HG02970 (cell line): ENCODE data around the gene PNPLA5.
"Not testable (repeated sequence)": the region's sequence is repeated elsewhere in the genome, so short reads cannot be mapped to it uniquely, and the experiment has no call there.

Experiments
- ATAC-seq: cut with Tn5 transposase; IDR thresholded peaks from one replicate; pipeline ENCODE4 v1.9.1; 2021; ENCODE audit warnings: mild to moderate bottlenecking, moderate library complexity, moderate number of reproducible peaks; ENCODE audit not compliant: unreplicated experiment, low FRiP score

The PNPLA5 gene

GRCh38 chr22:43903033-43903432 is 11.2 kb upstream of the PNPLA5 start:
- not testable (repeated sequence) for ATAC-seq

DNA sequence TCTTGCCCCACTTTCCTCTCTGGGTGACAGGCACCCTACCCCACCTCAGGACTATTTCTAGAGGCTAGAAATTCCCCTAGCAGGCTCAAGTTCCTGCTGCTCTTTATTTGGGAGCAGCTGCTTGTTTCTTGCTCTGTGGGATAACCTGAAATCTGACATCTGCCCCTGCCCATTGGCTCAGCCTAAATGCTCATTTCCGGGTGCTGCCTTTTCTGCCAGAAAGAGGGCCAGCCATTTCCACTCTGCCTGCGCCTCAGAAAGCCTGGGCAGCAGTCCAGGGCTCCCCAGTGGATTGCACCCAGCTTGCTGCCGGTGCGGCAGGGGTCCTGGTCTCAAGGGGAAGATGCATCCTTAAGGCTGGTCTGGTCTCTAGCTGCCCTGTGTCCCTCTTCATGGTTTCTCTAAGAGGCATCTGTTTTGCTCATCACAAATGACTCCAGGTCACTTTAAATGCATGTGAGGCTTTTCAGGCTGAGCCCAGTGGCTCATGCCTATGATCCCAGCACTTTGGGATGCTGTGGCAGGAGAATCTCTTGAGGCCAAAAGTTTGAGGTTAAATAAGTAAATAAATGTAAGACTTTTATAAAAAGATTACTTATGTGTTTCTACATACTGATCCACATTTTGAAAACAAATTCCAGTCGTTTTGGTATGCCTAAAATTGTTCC is 10.3 kb upstream of the PNPLA5 start:
- ATAC-seq, result no peak

- no peak for ATAC-seq
Measured at GRCh38 chr22:43900206-43900605, 8.4 kb upstream of the PNPLA5 start.

DNA sequence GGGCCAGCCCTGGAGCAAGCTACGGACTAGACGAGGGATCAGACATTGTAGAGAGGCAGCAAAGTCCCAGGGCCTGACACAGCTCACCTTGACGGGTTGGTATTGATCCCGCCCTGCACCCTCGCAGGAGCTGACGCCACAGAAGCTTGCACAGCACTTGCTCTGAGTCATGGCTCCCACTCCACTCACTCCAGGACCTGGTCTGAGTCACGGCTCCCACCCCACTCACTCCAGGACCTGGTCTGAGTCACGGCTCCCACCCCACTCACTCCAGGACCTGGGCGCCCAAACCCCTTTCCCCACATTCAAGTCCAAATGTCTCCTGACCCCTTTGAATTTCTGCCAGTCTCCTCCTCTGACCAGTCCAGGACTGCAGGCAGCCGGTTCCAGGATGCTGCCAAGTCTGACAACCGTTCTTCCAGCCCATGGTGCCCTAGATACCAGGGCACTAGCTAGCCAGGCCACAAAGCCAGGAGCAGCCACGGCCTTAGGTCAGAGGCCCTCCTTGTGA is 6.0 kb upstream of the PNPLA5 start:
- no peak for ATAC-seq

- ATAC-seq, result no peak
Measured at GRCh38 chr22:43895986-43896645, 4.3 kb upstream of the PNPLA5 start.

DNA sequence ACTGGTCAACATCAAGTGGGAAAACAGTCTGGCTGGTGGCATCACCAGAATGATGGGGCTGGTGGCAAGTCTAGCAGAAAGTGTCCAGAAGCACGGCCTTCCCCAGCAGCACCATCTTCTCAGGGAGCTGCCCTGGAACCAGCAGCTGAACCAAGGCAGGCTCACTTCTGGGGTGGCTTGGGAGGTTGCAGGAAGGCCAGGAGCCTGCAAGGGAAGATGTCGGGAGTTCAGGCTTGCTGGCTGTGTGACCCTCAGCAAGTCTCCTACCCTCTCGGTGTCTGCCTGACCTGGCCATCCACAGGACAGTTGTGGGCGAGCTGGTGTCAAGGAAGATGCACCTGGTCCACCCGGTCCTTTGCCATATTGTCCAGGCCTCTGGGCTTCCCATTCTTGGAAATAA is 2.3 kb upstream of the PNPLA5 start:
- no peak for ATAC-seq

DNA sequence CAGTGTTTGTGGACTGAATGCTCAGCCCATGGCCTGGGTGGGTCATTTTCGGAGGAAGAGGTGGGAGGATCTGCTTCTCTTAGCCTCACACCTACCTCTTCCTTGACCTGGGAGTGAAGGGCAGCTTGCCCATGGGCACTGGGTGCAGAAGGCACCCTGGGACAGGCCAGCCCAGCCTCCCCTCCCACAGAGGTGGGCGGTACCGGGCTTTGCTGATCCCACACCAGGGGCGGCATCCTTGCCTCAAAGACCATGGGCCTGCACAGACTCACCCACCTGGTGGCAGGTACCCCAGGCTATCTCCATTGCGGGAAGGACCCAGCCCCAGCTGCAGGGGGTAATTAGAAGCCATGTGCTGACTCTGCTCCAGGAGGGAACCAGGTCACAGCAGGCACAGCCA is 1.5 kb upstream of the PNPLA5 start:
- ATAC-seq, result no peak

DNA sequence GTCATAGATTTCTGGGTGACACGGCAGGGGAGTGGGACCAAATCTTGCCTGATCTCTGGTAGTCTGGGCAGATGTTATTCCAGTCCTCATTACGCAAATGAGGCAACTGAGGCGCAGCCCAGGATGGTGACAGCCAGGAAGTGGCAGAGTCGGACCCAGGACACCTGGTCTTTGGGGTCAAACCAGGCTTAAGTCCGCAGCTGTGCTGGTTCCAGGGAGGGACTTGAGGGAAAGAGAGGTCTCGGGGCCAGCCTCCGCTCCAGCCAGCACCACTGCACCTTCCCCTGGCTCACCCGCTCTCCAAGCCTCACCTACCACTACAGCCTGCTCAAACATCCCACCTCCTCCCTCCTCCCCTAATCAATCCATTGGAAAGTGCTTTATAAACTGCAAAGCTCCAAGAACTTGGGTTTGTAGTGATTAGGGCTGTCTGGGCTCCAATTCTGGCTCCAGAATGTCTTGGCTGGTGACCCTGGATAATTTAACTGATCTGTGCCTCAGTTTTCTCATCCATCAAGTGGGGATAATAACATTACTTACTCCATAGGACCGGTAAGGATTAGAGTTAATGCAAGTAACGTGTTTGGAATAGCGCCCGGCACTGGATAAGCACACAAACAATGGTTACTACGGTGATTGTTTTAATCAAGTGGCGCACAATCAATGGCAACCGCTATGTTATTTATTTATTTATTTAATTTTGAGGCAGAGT is 526 bp upstream of the PNPLA5 start:
- no peak for ATAC-seq

- ATAC-seq, result no peak
Measured at GRCh38 chr22:43890901-43891331, 897 bp downstream of the PNPLA5 start.

DNA sequence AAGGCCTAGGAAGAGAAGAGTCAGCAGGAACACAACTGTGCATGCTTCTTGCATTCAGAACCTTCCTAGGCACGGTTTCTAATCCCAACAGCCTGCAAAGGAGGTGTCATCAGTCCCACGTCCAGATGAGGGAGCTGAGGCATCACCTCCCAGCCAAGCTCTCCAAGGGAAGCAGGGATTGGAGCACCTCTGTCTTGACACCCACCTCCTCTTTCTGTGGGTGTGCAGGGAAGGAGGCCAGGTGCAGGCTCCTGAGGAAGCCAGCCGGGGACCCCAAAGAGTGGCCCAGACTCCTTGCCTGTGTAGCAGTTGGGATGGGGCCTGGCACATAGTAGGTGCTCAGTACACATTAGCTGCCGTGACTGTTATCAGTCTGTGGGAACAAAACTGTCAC is 2.0 kb downstream of the PNPLA5 start:
- no peak for ATAC-seq

DNA sequence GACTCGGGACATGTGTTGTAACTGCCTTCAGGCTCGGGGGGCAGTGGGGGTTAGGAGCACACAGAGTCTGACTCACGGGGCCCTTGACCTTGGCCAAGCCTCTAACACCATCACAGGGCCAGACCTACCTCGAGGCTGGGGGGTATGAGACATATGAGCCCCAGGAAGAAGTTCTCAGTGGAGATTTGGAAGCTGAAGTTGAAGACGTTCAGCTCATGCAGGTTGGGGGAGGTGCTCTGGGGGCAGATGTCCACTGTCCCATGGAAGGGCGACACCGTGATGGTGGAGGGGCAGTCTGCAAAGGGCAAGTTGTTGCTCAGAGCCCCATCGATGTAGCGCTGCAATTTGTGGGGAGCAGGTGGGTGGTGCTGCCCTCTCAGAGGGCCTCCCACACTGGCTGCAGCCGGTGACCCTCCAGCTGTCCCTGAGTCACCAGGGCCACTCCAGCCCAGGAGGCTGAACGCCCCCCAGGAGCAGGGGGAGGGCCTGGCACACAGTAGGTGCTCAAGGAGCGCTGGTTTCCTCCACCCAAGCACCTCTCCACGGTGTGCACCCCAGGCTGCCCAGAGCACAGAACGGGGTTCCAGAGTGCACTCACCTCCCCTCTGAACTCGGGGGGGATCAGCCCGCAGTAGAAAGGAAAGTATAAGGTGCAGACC is 2.5 kb downstream of the PNPLA5 start:
- ATAC-seq, result no peak

DNA sequence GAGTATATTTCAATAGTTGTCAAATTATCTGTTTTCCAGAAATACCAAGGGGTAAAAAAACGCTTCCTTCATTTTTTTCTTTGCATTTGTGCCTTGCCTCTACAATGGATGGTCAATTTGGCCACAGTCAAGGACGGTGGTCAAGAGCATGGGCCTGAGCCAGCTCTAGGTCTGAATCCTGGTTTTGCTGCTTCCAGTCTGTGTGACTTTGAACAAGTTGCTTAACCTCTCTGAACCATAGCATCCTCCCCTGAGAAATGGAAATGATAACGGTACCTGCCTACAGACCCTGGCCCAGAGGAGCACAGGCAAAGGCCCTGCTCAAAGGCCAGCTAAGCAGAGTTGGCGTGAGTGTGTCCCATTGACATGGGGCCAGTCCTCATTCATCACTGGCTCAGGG is 3.1 kb downstream of the PNPLA5 start:
- ATAC-seq, result no peak

GRCh38 chr22:43887391-43887790 is 4.4 kb downstream of the PNPLA5 start:
- ATAC-seq, result no peak

DNA sequence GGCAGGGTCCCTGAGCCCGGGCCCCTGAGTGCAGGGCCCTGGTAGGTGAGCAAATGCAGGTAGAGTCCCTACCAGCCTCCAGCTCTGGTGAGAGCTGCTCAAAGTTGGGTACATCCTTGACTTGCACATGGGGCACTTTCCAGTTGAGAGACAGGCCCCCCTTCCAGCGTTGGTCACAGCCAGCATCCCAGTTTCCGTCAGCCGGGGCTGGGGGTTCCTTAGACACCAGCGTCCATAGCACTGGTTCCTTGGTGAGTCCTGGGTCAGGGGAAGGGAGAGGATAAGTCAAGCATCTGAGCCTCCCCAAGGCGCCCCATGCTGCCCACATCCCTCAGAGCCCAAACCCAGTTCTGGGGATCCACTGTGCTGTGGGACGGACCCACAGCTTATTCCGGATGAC is 5.6 kb downstream of the PNPLA5 start:
- no peak for ATAC-seq

GRCh38 chr22:43885786-43886185 is 6.0 kb downstream of the PNPLA5 start:
- no peak for ATAC-seq

- ATAC-seq, result no peak
Measured at GRCh38 chr22:43885319-43885671, 6.5 kb downstream of the PNPLA5 start.

DNA sequence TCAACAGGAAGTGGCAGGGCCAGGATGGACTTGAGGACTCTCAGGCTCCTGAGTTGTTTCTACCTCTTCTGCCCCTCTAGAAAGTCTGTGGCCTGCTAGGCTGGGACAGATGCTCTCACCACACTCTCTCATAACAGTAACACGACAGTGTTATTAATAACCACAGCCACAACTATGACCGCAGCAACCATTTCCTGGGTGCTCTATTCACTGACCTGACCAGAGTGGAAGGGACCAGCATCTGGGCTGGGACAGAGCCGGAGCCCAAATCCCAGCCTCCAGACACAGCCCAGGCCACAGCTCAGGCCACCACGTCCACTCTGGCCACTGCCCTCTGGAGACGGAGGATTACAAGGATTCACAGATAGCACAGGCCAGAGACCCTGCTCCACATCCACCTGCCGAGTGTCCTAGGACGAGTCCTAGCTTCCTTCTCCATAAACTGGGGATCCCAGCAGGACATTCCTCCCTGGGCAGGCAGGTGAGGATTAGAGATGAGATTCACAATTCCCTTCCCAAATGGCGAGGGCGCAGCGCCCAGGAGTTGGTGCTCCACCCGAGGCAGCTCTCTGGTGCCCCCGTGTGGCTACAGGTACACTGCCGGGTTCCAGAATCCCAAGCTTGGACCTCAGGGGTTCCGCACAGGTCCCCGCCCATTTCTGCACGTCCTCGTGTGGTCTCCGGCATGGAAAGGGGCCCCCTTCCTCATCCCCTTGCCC is 7.1 kb downstream of the PNPLA5 start:
- ATAC-seq, result no peak

DNA sequence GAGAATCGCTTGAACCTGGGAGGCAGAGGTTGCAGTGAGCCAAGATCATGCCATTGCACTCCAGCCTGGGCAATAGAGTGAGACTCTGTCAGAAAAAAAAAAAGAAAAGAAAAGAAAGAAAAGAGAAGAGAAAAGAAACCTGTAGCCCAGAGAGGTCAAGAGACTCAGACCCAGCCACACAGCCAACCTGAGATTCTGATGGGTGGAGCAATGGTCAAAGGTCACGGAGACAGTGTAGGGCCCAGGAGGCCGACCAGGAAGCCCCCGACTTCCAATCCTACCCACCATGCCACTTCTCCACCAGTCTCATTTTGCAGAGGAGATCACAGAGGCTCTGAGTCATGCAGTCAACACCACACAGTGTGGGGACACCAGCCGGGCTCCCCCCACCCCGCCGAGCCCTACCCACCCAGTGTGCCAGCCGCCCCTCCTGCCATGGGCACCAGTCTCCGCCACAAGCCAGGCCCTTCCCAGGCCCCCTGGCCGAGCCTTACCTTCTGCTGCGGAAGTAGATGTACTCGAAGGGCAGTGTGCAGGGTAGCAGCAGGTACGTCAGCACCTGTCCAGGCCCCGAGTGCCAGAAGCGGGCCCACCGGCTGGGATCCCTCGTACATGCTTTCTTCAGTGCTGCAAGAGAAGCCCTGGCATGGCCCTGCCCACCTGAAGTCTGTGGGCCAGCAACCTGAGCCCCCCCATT is 7.9 kb downstream of the PNPLA5 start:
- ATAC-seq, result no peak

DNA sequence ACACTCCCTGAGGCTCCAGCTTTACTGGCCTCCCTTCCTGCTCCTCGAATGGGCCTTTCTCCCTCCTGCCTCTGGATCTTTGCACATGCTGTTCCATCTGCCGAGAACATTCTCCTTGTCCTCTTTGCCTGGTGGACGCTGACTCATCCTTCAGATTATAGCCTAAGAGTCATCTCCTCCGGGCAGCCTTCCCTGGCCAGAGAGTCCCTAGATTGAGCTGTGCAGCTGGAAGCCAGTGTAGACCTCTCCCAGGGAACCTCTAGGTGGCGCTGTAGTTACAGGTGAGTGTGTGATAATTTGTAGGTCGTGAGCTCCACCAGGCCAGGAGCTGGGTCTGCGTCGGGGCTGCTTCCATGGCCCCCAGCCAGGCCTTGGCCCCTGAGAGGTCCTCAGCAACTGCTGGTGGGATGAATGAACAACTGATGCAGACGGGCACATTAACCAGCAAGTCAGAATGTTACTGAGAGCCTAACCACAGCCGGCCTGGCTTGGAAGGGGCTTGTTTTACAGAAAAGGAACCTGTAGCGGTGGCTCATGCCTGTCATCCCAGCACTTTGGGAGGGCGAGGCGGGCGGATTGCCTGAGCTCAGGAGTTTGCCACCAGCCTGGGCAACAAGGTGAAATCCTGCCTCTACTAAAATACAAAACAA is 8.7 kb downstream of the PNPLA5 start:
- ATAC-seq, result no peak
